Glutamatergic neuron (in vitro differentiated cells): ENCODE measurements around the gene ANO6. TPM values are rescaled to one million over a fixed set of nuclear protein-coding genes. Genes with fewer than 3 reads are reported as not detected.

Source experiments
- DNase-seq: peaks from one replicate; pipeline ENCODE4 v3.0.0; 2022
- H3K27ac Mint-ChIP-seq: one replicate; pipeline ENCODE4 v1.8.0; 2020; ENCODE audit warnings: mild to moderate bottlenecking, mixed read lengths, inconsistent platforms; ENCODE audit not compliant: unreplicated experiment
- H3K27me3 Mint-ChIP-seq: one replicate; pipeline ENCODE4 v1.8.0; 2020; ENCODE audit warnings: mild to moderate bottlenecking, moderate library complexity, mixed read lengths, inconsistent platforms; ENCODE audit not compliant: unreplicated experiment
- H3K36me3 Mint-ChIP-seq: one replicate; pipeline ENCODE4 v1.8.0; 2020; ENCODE audit warnings: mild to moderate bottlenecking, mixed read lengths, inconsistent platforms; ENCODE audit not compliant: unreplicated experiment
- H3K4me1 Mint-ChIP-seq: one replicate; pipeline ENCODE4 v1.8.0; 2020; ENCODE audit warnings: mild to moderate bottlenecking, low read depth, mixed read lengths, inconsistent platforms; ENCODE audit not compliant: unreplicated experiment
- H3K4me3 Mint-ChIP-seq: one replicate; pipeline ENCODE4 v1.8.0; 2020; ENCODE audit warnings: mild to moderate bottlenecking, mixed read lengths, inconsistent platforms; ENCODE audit not compliant: unreplicated experiment
- H3K9me3 Mint-ChIP-seq: one replicate; pipeline ENCODE4 v1.8.0; 2020; ENCODE audit warnings: mild to moderate bottlenecking, moderate library complexity, mixed read lengths, inconsistent platforms; ENCODE audit not compliant: unreplicated experiment
- total RNA-seq: library from RNA; stranded (reverse); fragmentation: NEBNext Ultra II Directional; extraction: Animal tissue kit (Norgen Biotek cat#: 25700); gene quantifications from one replicate; pipeline ENCODE4 v1.2.1, GENCODE V29; 2021; ENCODE audit not compliant: unreplicated experiment
- TF ChIP-seq, protein P1 (sequence below): fragments of 200-600 bp; sonication (generic); IDR thresholded peaks from one replicate; pipeline ENCODE4 v1.5.0; 2021; ENCODE audit not compliant: partially characterized antibody, unreplicated experiment

ANO6 gene
- total RNA-seq, 1 donor from 2014 or later: 35.9 TPM

DNA sequence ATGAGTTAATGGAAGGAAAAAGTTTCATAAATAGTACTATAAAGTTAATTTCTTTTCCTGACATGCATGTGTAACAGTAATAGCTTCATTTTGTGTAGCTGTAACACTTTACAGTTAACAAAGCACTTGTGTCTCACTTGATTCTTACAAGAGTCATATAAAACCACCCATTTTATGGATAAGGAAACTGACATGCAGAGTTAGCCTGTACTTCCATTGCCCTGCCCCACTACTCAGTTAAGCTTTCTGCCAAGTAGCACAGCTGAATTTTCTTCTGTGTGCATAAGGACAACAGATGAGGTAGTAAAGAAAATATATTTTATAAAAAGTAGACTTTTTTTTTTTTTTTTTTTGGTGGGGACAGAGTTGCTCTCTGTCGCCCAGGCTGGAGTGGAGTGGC lies 32.2 kb downstream of the ANO6 start:
- H3K4me1 Mint-ChIP-seq: no peaks in the 10 kb centered on the region
- H3K36me3 Mint-ChIP-seq: no peaks in the 10 kb centered on the region
- TF ChIP-seq, protein P1, sequence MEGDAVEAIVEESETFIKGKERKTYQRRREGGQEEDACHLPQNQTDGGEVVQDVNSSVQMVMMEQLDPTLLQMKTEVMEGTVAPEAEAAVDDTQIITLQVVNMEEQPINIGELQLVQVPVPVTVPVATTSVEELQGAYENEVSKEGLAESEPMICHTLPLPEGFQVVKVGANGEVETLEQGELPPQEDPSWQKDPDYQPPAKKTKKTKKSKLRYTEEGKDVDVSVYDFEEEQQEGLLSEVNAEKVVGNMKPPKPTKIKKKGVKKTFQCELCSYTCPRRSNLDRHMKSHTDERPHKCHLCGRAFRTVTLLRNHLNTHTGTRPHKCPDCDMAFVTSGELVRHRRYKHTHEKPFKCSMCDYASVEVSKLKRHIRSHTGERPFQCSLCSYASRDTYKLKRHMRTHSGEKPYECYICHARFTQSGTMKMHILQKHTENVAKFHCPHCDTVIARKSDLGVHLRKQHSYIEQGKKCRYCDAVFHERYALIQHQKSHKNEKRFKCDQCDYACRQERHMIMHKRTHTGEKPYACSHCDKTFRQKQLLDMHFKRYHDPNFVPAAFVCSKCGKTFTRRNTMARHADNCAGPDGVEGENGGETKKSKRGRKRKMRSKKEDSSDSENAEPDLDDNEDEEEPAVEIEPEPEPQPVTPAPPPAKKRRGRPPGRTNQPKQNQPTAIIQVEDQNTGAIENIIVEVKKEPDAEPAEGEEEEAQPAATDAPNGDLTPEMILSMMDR: no peak
- DNase-seq: no peak
- no peak overlapping the region for H3K27ac Mint-ChIP-seq
- H3K27me3 Mint-ChIP-seq: no peaks in the 10 kb centered on the region
- H3K4me3 Mint-ChIP-seq: no peak overlapping the region
- H3K9me3 Mint-ChIP-seq: peaks cover 2% of the 10 kb centered on the region

DNA sequence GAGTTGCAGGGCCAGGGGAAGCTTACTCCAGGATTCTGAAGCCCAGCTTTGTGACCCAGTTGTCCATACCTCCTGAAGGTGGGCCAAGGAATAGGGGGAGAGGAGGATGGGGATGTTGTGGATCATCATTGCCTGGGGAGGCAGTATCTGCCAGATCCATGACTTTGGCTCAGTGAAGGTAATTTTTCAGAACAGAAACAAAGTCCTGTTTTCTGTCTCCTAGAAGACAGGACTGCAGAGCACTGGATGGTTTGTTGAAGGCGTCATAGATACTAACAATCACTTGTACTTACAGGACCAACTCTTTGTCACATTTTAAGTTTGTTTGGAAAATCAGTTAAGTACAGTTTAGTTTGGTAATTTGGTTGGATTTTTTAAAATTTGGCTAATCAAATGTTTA lies 38.4 kb downstream of the ANO6 start:
- H3K27ac Mint-ChIP-seq: no peak overlapping the region
- no peak overlapping the region for H3K4me3 Mint-ChIP-seq
- peaks cover 2% of the 10 kb centered on the region for H3K9me3 Mint-ChIP-seq

DNA sequence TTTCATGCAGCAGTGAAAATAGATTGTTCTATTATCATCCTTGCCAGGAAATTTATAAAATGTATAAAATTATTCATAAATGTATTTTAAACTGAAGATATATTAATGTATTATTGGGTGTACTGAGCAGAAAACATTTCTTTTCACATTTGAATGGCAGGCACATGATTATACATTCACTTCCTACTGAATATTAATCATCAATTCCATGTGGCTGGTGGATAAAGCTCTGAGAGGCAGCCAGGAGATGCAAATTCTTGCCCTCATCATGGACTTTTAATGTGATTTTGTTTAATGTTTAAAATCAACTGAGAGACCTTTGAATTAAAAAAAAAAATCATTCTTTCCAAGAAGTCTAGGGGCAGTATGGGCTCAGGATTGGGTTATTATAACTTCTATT lies 40.8 kb downstream of the ANO6 start:
- DNase-seq: no peak
- Mint-ChIP-seq H3K27me3 (peaks cover 2% of the 10 kb centered on the region), H3K4me3 (no peak overlapping the region), H3K27ac (no peak overlapping the region), H3K36me3 (no peaks in the 10 kb centered on the region), H3K9me3 (peaks cover 3% of the 10 kb centered on the region), H3K4me1 (peaks cover 4% of the 10 kb centered on the region)
- TF ChIP-seq, protein P1: no peak

More for the DNA sequence above, 38.4 kb downstream of the ANO6 start:
- Mint-ChIP-seq H3K27me3 (peaks cover 2% of the 10 kb centered on the region), H3K4me1 (no peaks in the 10 kb centered on the region), H3K36me3 (no peaks in the 10 kb centered on the region)
- DNase-seq: no peak
- TF ChIP-seq, protein P1: no peak

DNA sequence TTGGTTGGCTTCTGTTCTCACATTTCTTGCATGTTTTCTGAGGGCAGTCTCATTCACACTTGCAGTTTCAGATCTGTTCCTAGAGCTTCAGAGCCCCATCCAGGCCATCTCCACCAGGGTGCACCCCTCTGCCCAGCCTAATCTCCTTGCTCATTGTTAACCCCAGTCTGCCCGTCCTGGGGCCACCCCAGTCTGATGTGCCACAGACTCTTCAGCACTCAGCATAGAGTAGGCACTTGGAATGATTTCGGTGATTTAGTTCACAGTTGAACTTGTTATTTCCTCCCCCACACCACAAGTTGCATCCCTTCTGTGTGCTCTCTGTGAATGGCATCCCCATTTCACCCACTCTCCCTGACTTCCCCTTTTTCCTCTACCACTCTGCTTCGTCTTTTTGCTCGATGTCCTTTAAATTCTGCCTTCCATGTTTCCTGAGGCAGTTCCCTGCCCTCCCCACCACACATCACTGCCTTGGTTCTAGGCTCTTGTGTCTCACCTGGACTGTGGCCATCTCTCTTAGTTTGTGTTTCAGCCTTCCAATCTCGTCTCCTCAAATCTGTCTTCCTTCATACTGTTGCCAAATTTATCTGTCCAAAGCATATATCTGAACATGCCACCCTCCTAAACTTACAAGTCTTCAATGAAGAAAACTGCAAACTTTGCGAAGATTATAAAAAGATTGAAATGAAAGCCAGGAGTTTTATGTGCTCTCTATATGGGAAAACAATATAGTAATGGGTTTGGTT lies 41.5 kb downstream of the ANO6 start:
- TF ChIP-seq, protein P1: no peak
- peaks cover 4% of the 10 kb centered on the region for H3K4me1 Mint-ChIP-seq
- peaks cover 3% of the 10 kb centered on the region for H3K9me3 Mint-ChIP-seq
- H3K27ac Mint-ChIP-seq: no peak overlapping the region
- H3K4me3 Mint-ChIP-seq: no peak overlapping the region
- peaks cover 2% of the 10 kb centered on the region for H3K27me3 Mint-ChIP-seq
- no peaks in the 10 kb centered on the region for H3K36me3 Mint-ChIP-seq
- DNase-seq: no peak

DNA sequence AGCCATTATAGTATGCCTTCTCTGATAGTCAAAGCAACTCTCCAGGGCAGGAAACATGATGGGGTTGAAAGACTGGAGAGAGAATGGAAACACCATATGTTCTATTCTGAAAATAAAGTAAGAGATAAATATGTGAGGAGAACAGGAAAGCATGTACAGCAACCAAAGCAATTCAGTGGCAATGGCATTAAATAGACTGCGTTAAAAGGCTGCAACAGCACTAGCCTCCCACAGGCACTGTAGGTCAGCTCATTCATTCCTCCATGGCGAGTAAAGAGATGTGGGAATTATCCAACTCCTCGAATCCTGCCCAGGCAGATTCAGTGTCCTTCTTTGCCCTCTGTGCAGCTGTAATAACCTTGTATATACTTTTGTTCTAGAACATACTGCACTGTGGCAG lies 43.8 kb downstream of the ANO6 start:
- Mint-ChIP-seq H3K4me3 (no peak overlapping the region), H3K4me1 (peaks cover 4% of the 10 kb centered on the region), H3K36me3 (no peaks in the 10 kb centered on the region), H3K9me3 (peaks cover 3% of the 10 kb centered on the region), H3K27me3 (peaks cover 2% of the 10 kb centered on the region), H3K27ac (no peak overlapping the region)
- TF ChIP-seq, protein P1: no peak
- DNase-seq: no peak
